Amygdala (tissue), 56 donors: ENCODE results near the gene PDE9A.
"Not testable (repeated sequence)": the region's sequence is repeated elsewhere in the genome, so short reads cannot be mapped to it uniquely, and the experiment has no call there.

Experiments used
- DNase-seq, 56 donors: peaks; one replicate each; lab custom pipeline; 2025; lab: John Stamatoyannopoulos, UW

PDE9A gene

GRCh38 chr21:42702720-42703119 is 49.3 kb downstream of the PDE9A start:
- DNase-seq = no peak

- no peak for DNase-seq
Measured at GRCh38 chr21:42703136-42703908, 49.9 kb downstream of the PDE9A start.

GRCh38 chr21:42703965-42704364 is 50.5 kb downstream of the PDE9A start:
- no peak for DNase-seq

- DNase-seq = no peak
Measured at GRCh38 chr21:42704861-42705260, 51.4 kb downstream of the PDE9A start.

GRCh38 chr21:42705346-42705745 is 51.9 kb downstream of the PDE9A start:
- no peak for DNase-seq

- no peak for DNase-seq
Measured at GRCh38 chr21:42705746-42706374, 52.4 kb downstream of the PDE9A start.

- no peak for DNase-seq
Measured at GRCh38 chr21:42706765-42707164, 53.3 kb downstream of the PDE9A start.

GRCh38 chr21:42707207-42707830 is 53.9 kb downstream of the PDE9A start:
- no peak for DNase-seq

- DNase-seq = no peak
Measured at GRCh38 chr21:42708107-42708506, 54.7 kb downstream of the PDE9A start.

GRCh38 chr21:42708916-42709315 is 55.5 kb downstream of the PDE9A start:
- DNase-seq = not testable (repeated sequence)

GRCh38 chr21:42711667-42712066 is 58.2 kb downstream of the PDE9A start:
- DNase-seq = no peak

- not testable (repeated sequence) for DNase-seq
Measured at GRCh38 chr21:42715427-42715826, 62.0 kb downstream of the PDE9A start.

GRCh38 chr21:42716074-42716473 is 62.7 kb downstream of the PDE9A start:
- no peak for DNase-seq

- DNase-seq = not testable (repeated sequence)
Measured at GRCh38 chr21:42720484-42720883, 67.1 kb downstream of the PDE9A start.

- no peak for DNase-seq
Measured at GRCh38 chr21:42721341-42721824, 68.0 kb downstream of the PDE9A start.

GRCh38 chr21:42722153-42722552 is 68.7 kb downstream of the PDE9A start:
- DNase-seq = no peak

GRCh38 chr21:42722808-42723473 is 69.5 kb downstream of the PDE9A start:
- DNase-seq = no peak

GRCh38 chr21:42724226-42724920 is 71.0 kb downstream of the PDE9A start:
- DNase-seq = no peak

- DNase-seq = no peak
Measured at GRCh38 chr21:42725416-42725930, 72.1 kb downstream of the PDE9A start.
